Endometrial microvascular endothelial cells (primary cell): Measurements from ENCODE around the gene FBRSL1. TPM values are rescaled to one million over a fixed set of nuclear protein-coding genes. Genes with fewer than 3 reads are reported as not detected.

Experiments used
- in situ Hi-C: cut with HindIII; loops from 2 replicates; pipeline ENCODE4 v1.10.0; 2017; ENCODE audit warnings: low sequenced_read_pairs, low pct_unique_long_range_greater_than_20kb; ENCODE audit errors: inconsistent ontology term
- total RNA-seq: library from RNA; depleted of rRNA; stranded (reverse); fragments of >200 nt; gene quantifications from one replicate; pipeline ENCODE4 v1.2.3, GENCODE V29; 2015; ENCODE audit errors: inconsistent ontology term

FBRSL1 gene
- total RNA-seq, 1 donor from 2014 or later, result 8.3 TPM

GRCh38 chr12:132479938-132480622 lies 9.9 kb upstream of the FBRSL1 start:
- in situ Hi-C loops, result no loop called here

GRCh38 chr12:132480623-132481132 lies 9.3 kb upstream of the FBRSL1 start:
- in situ Hi-C loops, result no loop called here

- in situ Hi-C loops, result no loop called here
Observed at GRCh38 chr12:132481345-132481744, 8.6 kb upstream of the FBRSL1 start.

GRCh38 chr12:132481771-132482745 lies 7.9 kb upstream of the FBRSL1 start:
- in situ Hi-C loops, result no loop called here

GRCh38 chr12:132482771-132483170 lies 7.2 kb upstream of the FBRSL1 start:
- in situ Hi-C loops, result no loop called here

GRCh38 chr12:132483208-132483607 lies 6.7 kb upstream of the FBRSL1 start:
- in situ Hi-C loops, result no loop called here

GRCh38 chr12:132483612-132484011 lies 6.3 kb upstream of the FBRSL1 start:
- in situ Hi-C loops, result no loop called here

- in situ Hi-C loops, result no loop called here
Observed at GRCh38 chr12:132484183-132484890, 5.6 kb upstream of the FBRSL1 start.

- in situ Hi-C loops, result no loop called here
Observed at GRCh38 chr12:132484891-132485441, 5.0 kb upstream of the FBRSL1 start.

- in situ Hi-C loops, result no loop called here
Observed at GRCh38 chr12:132485619-132486018, 4.3 kb upstream of the FBRSL1 start.

- in situ Hi-C loops, result no loop called here
Observed at GRCh38 chr12:132486168-132486567, 3.8 kb upstream of the FBRSL1 start.

- in situ Hi-C loops, result no loop called here
Observed at GRCh38 chr12:132486576-132486975, 3.4 kb upstream of the FBRSL1 start.

GRCh38 chr12:132487311-132487741 lies 2.6 kb upstream of the FBRSL1 start:
- in situ Hi-C loops, result no loop called here

GRCh38 chr12:132488127-132489077 lies 1.5 kb upstream of the FBRSL1 start:
- in situ Hi-C loops, result no loop called here

GRCh38 chr12:132489078-132489601 lies 811 bp upstream of the FBRSL1 start:
- in situ Hi-C loops, result no loop called here

- in situ Hi-C loops, result no loop called here
Observed at GRCh38 chr12:132490422-132491137, 629 bp downstream of the FBRSL1 start.

GRCh38 chr12:132491138-132491663 lies 1.2 kb downstream of the FBRSL1 start:
- in situ Hi-C loops, result no loop called here
